Measurements from ENCODE around the gene PPP3CA.

PPP3CA gene

GRCh38 chr4:101329592-101329991 lies 17.7 kb downstream of the PPP3CA start:
- DNase-seq = no peak

- no peak for DNase-seq
Observed at GRCh38 chr4:101328063-101328602, 19.2 kb downstream of the PPP3CA start.

GRCh38 chr4:101326576-101326975 lies 20.8 kb downstream of the PPP3CA start:
- no peak for DNase-seq

- no peak for DNase-seq
Observed at GRCh38 chr4:101322743-101323142, 24.6 kb downstream of the PPP3CA start.

- DNase-seq = no peak
Observed at GRCh38 chr4:101321481-101322042, 25.8 kb downstream of the PPP3CA start.

GRCh38 chr4:101315786-101316185 lies 31.5 kb downstream of the PPP3CA start:
- DNase-seq = no peak

- no peak for DNase-seq
Observed at GRCh38 chr4:101315041-101315440, 32.3 kb downstream of the PPP3CA start.

GRCh38 chr4:101309925-101310324 lies 37.4 kb downstream of the PPP3CA start:
- DNase-seq = no peak

GRCh38 chr4:101307899-101308298 lies 39.4 kb downstream of the PPP3CA start:
- no peak for DNase-seq

- DNase-seq = no peak
Observed at GRCh38 chr4:101306764-101307615, 40.3 kb downstream of the PPP3CA start.

- DNase-seq = no peak
Observed at GRCh38 chr4:101306225-101306624, 41.1 kb downstream of the PPP3CA start.

GRCh38 chr4:101304916-101305315 lies 42.4 kb downstream of the PPP3CA start:
- no peak for DNase-seq

- no peak for DNase-seq
Observed at GRCh38 chr4:101299899-101300540, 47.3 kb downstream of the PPP3CA start.

- DNase-seq = no peak
Observed at GRCh38 chr4:101299021-101299420, 48.3 kb downstream of the PPP3CA start.

- DNase-seq = no peak
Observed at GRCh38 chr4:101295691-101296090, 51.6 kb downstream of the PPP3CA start.

GRCh38 chr4:101294597-101294996 lies 52.7 kb downstream of the PPP3CA start:
- no peak for DNase-seq

GRCh38 chr4:101292901-101293300 lies 54.4 kb downstream of the PPP3CA start:
- DNase-seq = no peak

GRCh38 chr4:101292214-101292613 lies 55.1 kb downstream of the PPP3CA start:
- no peak for DNase-seq

- DNase-seq = no peak
Observed at GRCh38 chr4:101291198-101291597, 56.1 kb downstream of the PPP3CA start.

- DNase-seq = no peak
Observed at GRCh38 chr4:101290654-101291053, 56.7 kb downstream of the PPP3CA start.

GRCh38 chr4:101289306-101289705 lies 58.0 kb downstream of the PPP3CA start:
- DNase-seq = no peak

GRCh38 chr4:101288365-101289145 lies 58.8 kb downstream of the PPP3CA start:
- no peak for DNase-seq

- DNase-seq = no peak
Observed at GRCh38 chr4:101287324-101287723, 60.0 kb downstream of the PPP3CA start.

All from CD4-positive, alpha-beta T cell treated with Interleukin-17A for 4 hours (primary cell).